Adrenal gland (tissue), 5 donors: ENCODE measurements around the gene NDUFAF3.

ENCODE experiments used
- CTCF ChIP-seq, 6 experiments: fragments of 450-650 bp in 4 of 6; fragments of 200-600 bp in 2 of 6; sonication (generic) in 1 of 6; IDR thresholded peaks; 1 replicate in 5 of 6; 2 replicates in 1 of 6; pipeline versions ENCODE4 v1.5.1 to v1.8.0; 2016 to 2021; ENCODE audit warnings: antibody characterized with exemption in 6 of 6, mild to moderate bottlenecking in 2 of 6, moderate library complexity in 1 of 6
- POLR2A ChIP-seq, 2 donors: fragments of 450-650 bp; IDR thresholded peaks; one replicate each; pipeline ENCODE4 v1.6.1; 2017; ENCODE audit warnings: antibody characterized with exemption in 2 of 2, mild to moderate bottlenecking in 2 of 2, moderate library complexity in 1 of 2
- donor health status: DM: no; HTN: no; CAD: no.

DNA sequence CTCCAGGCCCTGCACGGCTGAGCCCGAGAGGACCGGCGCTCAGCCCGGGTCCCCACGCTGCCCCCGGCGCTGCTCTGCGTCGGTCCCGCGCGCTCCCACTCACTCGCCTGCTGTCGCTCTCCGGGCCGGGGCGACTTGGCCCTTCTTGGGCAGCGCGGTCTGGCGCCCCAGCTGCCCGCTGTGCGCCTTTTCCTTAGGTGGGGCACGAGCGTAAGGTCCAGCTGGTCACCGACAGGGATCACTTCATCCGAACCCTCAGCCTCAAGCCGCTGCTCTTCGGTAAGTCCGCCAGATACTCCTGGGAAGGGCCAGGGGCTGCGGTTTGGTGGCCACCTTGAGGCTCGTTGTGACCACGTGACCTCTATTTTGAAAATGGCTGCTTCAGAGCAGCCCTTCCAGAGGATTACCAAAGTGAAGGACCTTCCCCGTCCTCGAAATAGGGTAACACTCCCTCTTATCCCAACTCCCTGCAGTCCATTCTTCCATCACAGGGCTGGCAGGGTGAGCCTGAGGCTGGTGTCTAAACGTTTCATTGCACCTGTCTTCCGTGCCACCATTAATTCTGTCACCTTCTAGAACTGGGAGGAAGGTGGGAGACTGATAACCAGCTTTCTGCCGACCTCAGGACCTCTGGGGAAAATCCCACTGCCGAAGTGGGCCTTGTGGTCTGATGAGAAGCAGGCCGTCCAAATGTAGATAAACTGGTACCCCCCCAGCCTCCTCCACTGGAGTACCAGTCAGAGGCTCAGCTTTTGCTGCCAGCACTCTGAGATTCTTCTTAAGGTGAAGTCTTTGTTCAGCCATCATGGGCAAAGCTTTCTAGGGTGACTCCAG, 31.1 kb upstream of the NDUFAF3 start:
- TF ChIP-seq CTCF (IDR thresholded peaks at IDR 0.05) (no peak), POLR2A (IDR thresholded peaks at IDR 0.05) (no peak)
